T-helper 22 cell (primary cell): Measurements from ENCODE around the gene CDC37.
"Not testable (repeated sequence)": the region's sequence is repeated elsewhere in the genome, so short reads cannot be mapped to it uniquely, and the experiment has no call there.

Experiments used
- DNase-seq: peaks from one replicate; pipeline ENCODE4 v3.0.0-alpha.2; 2020; ENCODE audit warnings: low read depth

Gene CDC37

DNA sequence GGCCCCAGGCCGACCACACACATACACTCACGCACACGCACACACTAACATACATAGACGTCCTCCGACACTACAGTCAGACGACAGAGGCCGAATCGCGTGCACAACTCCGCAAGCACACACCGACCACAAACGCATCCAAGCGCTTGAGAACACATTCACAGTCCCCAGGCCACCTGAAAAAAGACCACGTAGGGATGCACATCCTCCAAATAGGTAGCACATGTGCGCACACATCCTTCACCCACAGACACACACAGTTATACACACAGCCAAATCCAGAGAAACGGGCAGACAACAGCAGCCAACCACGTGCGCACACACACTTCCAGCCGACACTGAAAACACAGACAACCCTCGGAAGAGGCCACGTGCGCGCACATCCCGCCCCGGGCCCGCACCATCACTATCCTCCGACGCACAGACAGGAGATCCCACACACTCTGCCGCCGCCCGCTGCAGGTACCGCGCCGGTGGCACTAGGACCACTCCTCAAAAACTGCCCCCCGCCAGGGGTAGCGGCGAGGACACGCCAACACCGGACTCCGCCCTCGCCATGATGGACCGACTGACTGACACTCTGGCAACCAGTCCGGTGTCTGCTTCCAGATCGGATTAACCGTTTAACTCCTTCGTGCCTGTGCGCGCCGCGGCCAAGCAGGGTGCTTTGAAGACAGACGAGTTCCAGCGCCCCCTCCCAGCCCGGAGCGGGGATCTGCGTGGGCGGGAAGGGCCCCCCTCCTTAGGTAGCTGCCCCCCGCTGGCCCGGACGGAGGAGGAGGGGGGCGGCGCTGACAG lies 16.5 kb upstream of the CDC37 start:
- DNase-seq = peak; percentile 44

DNA sequence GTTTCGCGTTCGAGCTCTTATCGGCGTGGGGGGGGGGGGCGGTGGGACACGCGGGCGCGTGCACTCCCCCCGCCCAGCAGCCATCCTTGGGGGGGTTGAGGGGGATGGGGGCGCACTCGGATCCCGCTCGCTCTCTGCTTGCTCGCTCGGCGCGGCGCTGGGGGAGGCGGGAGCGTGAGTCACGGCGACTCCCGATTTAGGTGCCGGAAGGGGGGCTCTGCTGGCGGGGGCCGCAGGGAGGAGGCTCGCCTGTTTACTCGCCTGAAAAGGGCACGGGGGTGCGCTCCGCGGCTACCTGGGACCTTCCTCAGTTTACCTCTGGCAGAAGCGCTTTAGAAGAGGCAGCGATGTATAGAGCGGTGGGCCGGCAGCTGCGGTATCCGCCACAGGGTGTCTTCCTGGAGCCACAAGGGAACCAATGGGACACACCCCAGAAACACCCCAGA lies 15.9 kb upstream of the CDC37 start:
- peak; percentile 27 for DNase-seq

DNA sequence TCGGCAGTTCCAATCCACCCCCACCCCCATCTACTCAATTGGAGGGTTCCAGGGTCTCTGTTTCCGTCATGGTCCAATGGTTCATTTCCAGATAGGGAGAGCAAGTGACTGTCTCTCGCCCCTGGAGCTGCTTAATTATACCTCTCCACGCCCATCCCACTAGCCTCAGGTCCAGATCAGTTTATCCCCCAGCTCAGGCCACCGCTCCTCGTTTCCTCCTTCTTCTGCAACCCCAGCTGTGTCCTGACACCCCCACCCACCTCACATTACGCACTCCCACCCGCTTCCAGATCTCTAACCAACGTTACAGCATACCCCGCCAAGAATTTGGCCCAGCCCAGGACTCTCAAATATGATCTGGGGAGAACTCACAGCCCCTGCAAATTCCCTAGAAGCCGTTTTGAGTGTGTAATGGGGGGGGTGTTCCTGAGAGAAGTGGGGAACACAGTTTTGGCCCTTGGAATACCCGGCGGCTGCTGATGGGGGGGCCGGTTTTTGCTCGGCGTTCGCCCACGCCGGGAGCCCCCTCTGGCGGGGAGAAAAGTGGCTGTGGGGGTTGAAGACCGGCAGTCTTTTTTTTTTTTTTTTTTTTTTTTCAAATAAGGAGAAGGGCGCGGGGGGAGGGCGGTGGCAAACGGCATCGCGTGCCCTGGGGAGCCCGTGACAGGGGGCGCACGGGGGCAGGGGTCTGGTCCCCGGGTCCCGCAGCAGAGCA lies 15.3 kb upstream of the CDC37 start:
- DNase-seq = no peak

DNA sequence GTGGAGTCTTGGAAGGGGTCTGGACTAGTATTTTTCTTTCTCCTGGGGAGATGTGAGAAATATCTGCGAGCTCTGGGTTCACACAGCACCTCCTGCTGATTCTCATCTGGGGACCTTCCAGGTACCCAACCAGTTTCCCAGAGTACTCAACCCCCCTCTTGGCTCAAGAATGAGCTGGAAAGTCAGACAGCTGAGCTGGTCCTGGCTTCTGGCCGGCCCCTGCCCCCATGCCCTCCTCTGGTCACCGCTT lies 14.8 kb upstream of the CDC37 start:
- DNase-seq = no peak

DNA sequence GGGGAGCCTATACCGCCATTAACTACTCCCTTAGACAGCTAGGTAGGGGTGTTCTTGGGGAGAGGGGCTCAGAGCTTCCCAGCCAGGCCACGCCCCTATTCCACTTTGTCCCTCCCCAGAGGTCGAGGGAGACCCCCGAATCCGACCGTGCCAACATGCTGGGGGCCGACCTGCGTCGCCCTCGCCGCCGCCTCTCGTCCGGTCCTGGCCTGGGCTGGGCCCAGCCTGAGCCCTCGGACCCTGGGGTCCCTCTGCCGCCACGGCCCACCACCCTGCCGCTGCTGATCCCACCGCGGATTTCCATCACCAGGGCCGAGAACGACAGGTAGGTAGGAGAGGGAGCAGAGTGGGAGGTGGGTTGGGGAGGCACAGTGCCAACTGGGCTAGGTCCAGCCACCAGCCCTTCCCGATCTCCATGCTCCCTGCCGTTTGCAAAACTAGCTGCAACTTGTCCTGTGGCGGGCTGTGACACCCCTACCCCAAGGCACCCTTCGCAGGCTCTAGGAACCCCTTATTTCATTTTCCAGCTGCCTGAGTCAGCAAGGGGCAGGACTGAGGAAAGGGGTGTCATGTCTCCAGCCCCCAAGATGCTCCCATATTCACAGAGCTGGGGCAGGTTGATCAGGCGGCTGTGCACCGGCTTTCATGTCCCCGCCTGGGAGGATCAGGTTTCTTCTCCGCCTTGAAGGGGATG lies 14.3 kb upstream of the CDC37 start:
- DNase-seq = no peak

DNA sequence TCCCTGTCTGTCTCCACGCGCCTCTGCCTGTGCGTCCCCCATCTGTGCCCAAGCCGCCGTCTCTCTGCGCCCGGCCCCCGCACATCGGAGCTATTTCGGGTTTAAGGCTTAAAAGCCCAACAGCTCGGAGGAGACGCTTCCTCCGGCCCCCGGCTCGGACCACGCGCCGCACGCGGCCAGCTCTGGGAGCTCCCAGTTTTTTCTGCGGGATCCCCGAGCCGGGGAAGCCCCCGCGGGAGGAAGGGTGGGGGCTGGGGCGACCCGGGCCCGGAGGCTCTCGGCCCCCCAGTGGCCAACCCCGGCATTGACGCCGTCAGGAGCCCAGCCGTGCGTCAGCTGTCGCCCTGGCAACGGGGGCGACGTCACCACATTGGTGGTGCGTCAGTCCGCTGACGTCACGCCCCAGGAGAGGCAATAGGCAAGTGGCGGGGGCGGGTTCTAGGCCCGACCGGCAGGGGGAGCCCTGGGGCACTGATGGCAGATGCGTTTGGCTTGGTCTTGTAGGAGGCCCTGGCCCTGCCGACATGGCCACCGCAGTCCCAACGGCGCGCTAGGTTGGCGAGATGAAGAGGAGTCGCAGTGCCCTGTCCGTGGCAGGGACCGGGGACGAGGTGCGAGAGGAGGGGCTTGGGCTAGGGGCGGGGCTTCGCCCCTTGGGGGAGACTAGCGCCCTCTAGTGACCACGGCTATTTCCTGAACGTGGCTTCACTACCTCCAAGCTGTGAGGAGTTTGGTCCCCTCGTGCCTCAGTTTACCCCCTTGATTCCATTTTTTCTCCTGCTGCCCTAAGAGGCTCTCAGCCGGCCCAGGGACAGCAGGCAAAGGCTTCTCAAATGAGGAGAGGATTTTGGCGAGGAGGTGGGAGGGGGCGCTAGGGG lies 13.3 kb upstream of the CDC37 start:
- peak; percentile 97 for DNase-seq

DNA sequence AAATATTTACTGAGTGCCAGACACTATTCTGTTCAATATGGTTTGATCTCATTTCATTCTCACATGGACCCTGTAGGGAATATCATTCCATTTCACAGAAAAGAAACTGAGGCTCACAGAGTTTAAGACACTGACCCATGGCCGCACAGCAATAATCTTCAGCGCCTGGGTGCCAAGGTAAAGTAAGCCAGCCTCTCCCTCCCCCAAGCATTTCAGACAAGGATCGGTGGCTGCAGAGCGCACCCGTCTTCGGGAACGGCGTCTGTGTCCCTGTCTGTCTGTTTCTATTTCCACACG lies 12.7 kb upstream of the CDC37 start:
- no peak for DNase-seq

DNA sequence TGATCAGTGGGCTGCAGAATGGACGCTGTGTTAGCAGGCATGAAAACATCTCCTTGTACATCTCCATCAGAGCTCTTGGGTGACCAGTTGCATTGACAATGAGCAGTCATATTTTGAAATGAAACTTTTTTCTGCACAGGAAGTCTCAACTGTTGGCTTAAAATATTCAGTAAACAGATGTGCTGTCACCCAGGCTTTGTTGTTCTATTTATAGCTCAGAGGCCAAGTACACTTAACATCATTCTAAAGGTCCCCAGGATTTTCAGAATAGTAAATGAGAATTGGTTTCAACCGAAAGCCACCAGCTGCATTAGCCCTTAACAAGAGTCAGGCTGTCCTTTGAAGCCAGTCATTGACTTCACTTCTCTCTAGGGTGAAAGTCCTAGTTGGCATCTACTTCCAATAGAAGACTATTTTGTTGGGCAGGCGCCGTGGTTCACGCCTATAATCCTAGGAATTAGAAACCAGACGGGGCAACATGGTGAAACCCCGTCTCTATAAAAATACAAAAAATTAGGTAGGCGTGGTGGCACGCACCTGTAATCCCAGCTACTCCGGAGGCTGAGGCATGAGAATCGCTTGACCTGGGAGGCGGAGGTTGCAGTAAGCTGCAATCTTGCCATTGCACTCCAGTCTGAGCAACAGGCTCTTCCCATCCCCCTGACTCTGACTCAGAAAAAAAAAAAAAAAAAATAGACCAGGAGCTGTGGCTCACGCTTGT lies 9.1 kb upstream of the CDC37 start:
- DNase-seq = no peak

DNA sequence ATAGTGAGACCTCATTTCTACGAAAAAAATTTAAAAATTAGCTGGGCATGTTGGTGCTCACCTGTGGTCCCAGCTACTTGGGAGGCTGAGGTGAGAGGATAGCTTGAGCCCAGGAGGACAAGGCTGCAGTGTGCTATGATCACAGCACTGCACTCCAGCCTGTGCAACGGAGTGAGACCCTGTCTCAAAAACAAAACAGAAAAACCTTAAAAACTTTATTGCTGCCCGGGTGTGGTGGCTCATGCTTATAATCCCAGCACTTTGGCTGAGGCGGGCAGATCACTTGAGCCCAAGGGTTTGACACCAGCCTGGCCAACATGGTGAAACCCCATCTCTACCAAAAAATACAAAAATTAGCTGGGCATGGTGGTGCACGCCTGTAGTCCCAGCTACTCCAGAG lies 7.9 kb upstream of the CDC37 start:
- not testable (repeated sequence) for DNase-seq

DNA sequence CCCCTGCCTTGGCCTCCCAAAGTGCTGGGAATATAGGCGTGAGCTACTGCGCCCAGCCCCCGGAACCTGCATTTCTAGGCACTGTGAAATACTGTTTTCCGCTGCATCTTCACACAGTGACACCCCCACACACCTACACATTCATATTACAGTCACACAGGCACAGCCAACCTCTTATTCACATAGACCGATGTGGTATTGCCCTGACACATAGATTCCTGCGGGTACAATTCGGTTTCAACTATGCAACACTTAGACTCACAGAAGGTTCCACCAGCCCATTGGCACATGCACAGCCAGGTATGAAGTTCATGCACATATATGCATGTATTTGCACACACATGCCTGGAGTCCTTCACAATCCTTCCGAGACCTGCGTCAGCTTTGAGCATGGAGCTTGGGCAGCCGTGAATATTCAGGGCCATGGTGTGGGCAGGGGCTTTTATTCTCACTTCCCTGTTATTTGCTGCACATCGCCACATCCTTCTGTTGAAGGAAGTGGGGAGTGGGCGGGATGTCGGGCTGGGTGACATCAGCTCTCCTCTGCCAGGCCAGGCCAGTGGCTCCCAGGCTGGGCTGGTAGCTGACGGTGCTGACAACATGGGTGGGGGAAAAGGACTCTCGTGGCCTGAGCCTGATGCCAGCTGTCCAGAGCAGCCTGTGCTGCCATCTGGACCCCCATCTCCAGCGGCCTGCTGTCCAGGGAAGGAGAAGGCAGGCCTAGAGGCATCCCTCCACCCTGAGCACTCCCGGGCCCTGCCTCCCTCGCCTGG lies 5.4 kb upstream of the CDC37 start:
- peak; percentile 40 for DNase-seq

DNA sequence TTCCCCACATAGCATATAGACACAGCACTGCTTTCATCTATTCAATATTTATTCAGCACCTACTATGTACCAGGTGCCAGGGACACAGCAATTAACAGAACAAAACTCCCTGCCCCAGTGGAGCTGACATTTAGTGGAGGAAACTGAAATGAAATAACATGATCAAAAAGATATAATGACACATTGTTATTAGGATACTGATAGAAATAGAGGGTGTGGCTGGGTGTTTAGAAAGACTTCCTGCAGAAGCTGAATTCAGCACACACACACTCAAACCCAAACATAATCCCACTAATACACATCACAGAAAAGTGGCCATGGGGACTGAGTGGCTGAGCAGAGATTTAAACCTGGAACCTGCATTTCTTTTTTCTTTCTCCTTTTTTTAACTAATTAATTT lies 3.8 kb upstream of the CDC37 start:
- no peak for DNase-seq

DNA sequence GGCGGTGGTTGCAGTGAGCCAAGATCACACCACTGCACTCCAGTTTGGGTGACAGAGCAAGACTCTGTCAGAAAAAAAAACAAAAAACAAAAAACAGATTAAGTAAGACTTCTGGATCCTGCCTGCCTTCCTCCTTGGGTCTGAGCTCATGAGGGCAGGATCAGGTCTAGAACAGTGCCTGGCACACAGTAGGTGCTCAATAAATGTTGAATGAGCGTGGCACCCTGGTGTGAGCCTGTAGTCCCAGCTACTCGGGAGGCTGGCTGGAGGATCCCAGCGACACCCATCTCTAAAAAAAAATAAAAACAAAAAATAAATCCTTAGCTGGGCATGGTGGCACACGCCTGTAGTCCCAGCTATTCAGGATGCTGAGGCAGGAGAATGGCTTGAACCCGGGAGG lies 2.8 kb upstream of the CDC37 start:
- no peak for DNase-seq

DNA sequence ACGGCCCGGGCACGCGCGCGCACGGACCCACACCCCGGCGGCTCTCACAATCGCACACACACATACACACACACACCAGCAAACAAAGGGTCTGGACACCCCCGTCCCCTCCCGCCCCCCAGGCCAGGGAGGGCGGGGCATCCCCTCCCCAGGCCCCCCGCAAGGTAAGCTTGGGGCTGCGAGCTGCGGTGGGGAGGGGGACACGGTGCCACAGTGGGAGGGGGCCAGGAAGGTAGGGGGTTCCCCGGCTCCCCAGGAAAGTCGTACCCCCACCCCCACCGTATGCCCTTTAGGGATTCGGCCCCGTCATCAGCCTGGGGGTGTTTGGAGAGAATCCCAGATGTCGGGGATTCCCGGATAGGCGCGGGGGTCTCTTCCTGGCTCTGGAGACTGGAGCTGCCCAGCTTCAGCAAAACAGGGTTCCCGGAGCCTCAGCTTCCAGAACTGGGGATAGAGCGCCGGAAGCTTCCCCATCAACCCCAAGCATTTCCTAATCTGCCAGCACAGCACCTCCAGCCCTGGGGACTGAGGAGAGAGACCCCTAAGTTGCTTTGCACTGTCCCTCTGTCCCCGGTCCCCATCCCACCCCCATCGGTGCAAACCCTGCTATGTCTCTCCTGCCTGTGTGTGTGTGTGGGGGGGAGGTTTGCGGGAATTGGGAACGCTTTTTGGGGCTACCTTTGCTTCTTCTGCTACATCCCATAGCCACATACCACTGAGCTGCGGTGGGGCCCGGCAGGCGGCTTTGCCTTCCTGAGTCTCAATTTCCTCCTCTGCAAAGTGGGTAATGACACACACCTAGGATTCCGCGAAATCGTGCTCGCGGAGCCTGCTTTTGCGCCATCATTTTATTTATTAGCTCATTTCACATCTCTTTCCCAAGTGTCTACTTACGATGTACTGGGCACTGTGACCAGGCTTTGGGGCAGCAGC lies 1.8 kb upstream of the CDC37 start:
- peak; percentile 46 for DNase-seq

DNA sequence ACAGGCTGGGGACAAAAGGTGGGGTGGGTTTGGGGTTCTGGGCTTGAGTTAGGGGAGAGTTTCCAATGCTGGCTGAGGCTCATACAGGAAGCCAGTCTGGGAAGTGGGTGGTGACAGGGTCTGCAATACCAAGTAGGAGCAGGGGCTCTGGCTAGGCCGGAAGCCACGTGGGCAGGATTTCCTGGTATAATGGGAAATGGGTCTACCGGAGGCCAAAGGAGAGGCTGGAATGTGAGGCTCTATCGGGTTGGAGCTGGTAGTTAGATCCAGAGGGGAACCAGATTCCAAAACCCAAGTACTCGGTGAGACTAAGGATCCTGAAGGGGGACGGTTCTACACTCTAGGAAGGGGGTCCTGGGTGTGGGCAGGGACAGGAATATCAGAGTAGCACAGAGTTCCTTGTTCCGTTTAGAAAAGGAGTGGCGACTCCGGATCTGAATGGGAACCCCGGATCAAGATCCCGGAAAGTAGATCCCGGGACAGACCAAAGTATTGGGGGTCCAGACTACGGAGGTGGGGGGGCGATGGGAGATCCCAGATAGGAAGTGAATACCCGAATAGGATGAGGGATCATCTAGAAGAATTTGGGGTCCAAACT lies 802 bp downstream of the CDC37 start:
- no peak for DNase-seq

DNA sequence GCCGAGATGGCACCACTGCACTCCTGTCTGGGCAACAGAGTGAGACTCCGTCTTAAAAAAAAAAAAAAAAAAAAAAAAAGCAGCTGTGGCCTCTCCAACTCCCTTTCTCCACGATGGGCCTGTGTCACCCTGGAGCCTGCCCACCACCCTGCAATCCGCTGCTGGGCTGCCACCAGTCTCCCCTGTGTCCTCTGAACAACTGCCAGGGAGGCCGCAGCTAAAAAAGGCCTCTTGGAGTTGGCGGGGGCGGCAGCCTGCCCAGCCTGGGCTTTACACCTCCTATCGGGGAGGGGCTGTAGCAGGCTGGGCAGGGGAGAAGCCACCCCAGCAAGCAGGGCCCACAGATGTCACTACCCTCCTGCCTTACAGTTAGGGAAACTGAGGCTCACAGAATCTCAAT lies 3.5 kb downstream of the CDC37 start:
- no peak for DNase-seq

DNA sequence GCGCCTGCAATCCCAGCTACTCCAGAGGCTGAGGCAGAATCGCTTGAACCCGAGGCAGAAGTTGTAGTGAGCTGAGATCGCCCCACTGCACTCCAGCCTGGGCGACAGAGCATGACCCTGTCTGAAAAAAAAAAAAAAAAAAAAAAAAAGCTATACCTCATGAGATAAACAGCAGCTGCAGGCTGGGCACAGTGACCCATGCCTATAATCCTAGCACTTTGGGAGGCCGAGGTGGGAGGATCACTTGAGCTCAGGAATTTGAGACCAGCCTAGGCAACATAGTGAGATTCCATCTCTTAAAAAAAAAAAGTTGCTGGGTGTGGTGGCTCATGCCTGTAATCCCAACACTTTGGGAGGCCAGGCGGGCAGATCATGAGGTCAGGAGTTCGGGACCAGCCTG lies 4.0 kb downstream of the CDC37 start:
- not testable (repeated sequence) for DNase-seq

DNA sequence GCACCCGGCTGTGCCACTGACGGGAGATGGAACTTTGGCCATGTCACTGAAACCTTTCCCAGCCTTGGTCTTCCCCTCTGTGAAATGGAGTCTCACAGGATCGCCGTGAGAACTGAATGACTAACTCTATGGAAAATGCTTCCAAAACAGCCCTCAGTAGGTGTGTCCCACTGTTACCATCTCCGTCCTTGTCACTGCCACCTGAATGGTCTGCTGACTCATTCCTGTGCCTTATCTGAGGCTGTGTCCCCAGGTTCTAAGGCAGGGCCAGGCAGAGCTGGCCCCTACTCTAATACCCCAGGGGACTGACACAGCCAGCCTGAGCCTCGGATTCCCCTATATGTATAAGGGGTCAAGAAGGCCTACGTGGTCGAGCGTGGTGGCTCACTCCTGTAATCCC lies 4.5 kb downstream of the CDC37 start:
- DNase-seq = no peak

DNA sequence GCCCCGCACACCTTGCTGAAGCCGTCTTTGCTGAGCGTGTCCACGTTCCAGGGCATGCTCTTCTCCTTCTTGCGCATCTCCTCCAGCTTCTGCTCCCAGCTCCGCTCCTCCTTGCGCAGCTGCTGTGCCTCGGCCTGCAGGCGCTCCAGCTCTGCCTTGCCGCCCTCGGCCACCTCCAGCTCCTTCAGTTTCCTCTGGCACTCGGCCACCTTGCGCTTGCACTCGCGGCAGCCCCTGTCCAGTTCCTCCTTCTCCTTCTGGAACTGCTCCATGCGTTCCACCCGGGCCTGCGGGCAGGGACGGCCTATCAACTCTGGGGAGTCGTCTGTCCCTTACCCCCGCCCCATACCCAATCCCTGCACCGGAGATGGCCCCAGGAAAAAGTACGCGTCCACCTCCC lies 7.4 kb downstream of the CDC37 start:
- no peak for DNase-seq

DNA sequence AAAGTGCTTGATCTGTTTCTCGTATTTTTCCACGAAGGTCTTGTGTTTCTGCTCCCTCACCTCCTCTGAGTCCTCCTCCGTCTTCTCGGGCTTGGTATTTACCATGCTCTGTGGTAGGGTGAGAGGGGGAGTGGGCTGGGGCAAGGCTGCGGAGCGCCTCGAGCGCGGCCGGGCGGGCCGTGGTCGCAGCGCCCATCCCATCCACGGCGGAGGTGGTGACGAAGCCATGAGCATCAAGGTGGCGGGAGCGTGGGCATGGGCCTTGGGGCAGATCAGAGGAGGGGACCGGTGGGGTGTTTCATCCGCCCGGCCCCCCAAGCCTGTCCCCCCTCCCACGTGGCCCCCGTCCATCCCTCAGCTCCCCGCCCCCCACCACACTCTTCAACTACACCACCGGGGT lies 7.9 kb downstream of the CDC37 start:
- DNase-seq = no peak

DNA sequence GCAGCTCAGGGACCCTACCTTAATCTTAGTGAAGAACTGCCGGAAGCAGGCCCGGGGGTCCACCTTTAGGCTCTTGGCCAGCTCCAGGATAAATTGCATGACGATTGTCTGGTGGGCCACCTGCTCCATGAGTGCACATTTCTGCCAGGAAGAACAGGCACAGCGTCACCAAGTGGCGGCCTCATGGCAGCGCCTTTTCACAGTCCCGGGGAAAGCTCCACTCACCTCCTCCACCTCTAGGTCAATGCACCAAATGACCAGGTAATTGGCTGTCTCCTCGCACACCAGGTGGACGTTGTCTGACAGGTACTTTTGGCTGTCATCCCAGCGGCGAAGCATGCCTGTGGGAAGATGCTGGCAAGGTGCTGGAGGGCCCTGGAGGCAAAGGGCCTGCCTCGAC lies 8.3 kb downstream of the CDC37 start:
- DNase-seq = no peak
